ENCODE results near the gene SCUBE1.
"Not testable (repeated sequence)": the region's sequence is repeated elsewhere in the genome, so short reads cannot be mapped to it uniquely, and the experiment has no call there.

Gene SCUBE1

DNA sequence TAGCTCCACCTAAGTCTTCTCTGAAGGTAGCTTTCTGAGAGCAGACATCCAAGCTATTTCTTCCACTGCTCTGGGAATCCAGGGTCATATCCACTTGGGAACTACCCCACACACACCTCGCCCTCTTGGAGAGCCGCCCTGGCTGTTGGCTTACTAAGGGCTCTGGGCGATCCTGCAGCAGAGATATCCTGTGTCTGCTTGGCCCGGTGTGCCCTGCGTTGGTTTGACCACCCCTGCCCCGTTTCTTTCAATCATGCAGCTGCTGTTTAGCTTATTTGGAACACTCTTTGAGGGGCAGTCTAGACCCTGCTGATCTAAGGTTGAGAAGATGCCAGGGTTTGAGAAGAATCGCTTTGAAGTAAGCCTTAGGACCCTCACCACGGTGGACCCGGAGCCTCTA lies 17.4 kb upstream of the SCUBE1 start:
- no peak for TF ChIP-seq CTCF (IDR thresholded peaks at IDR 0.05; ENCODE audit: control insufficient read depth, extremely low read depth, insufficient read depth)
- no peak overlapping the region for H3K4me3 ChIP-seq (ENCODE audit: low read depth, low read length)
- DNase-seq (ENCODE audit: low read depth): no peak

DNA sequence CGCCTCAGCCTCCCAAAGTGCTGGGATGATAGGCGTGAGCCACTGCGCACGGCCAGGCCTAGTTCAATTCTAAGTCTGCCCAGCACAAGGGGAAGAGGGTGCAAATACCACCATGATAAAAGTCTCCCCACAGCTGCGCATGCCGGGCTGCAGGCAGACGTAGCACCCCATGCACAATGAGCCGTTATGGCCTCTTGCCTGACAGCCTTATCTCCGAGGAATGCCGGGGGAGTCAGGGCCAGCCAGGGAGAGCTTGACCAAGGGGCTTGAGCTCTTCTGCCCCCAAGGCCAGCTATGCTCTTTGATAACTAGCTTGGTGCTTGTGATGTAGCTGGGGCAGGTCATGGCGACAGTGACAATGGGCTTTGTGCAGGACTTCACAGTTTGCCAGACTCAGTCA lies 13.7 kb upstream of the SCUBE1 start:
- TF ChIP-seq CTCF (IDR thresholded peaks at IDR 0.05; ENCODE audit: control insufficient read depth, extremely low read depth, insufficient read depth): no peak
- H3K4me3 ChIP-seq (ENCODE audit: low read depth, low read length): no peak overlapping the region
- no peak for DNase-seq (ENCODE audit: low read depth)

DNA sequence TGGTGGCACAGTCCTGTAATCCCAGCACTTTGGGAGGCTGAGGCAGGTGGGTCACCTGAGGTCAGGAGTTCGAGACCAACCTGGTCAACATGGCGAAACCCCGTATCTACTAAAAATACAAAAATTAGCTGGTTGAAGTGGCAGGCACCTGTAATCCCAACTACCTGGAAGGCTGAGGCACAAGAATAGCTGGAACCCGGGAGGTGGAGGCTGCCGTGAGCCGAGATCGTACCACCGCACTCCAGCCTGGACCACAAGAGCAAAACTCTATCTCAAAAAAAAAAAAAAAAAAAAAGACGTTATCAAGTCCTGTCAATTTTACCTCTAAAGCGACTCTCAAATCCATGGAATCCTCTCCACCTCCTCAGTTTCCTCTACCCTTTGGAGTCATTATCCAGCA lies 12.5 kb upstream of the SCUBE1 start:
- H3K4me3 ChIP-seq (ENCODE audit: low read depth, low read length); DNase-seq (ENCODE audit: low read depth): not testable (repeated sequence)

- TF ChIP-seq CTCF (IDR thresholded peaks at IDR 0.05; ENCODE audit: control insufficient read depth, extremely low read depth, insufficient read depth): no peak
- no peak for DNase-seq (ENCODE audit: low read depth)
- H3K4me3 ChIP-seq (ENCODE audit: low read depth, low read length): no peak overlapping the region
Observed at GRCh38 chr22:43351966-43352345, 8.8 kb upstream of the SCUBE1 start.

DNA sequence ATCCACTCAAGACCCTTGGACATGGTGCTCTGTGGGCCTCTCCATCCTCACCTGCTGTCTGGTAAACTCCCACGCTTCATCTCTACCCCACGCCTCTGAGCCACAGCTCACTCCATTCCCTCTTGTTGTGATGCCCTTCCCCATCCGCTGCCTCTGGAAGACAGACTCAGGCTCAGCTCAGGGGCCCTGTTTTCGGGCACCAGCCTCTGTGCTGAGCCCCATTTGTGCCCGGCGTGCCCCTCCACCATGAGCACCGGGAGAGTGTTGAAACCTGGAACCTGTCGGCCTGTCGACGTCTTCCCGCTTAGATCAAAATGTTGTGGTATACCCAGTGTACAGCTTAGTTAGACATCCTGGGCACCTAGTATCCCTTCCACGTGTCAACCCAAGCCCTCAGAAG lies 6.5 kb upstream of the SCUBE1 start:
- no peak for TF ChIP-seq CTCF (IDR thresholded peaks at IDR 0.05; ENCODE audit: control insufficient read depth, extremely low read depth, insufficient read depth)
- no peak overlapping the region for H3K4me3 ChIP-seq (ENCODE audit: low read depth, low read length)
- no peak for DNase-seq (ENCODE audit: low read depth)

- no peak for DNase-seq (ENCODE audit: low read depth)
- peak; percentile 70 for TF ChIP-seq CTCF (IDR thresholded peaks at IDR 0.05; ENCODE audit: control insufficient read depth, extremely low read depth, insufficient read depth)
- H3K4me3 ChIP-seq (ENCODE audit: low read depth, low read length): no peak overlapping the region
Observed at GRCh38 chr22:43346521-43346929, 3.4 kb upstream of the SCUBE1 start.

- DNase-seq (ENCODE audit: low read depth): no peak
- TF ChIP-seq CTCF (IDR thresholded peaks at IDR 0.05; ENCODE audit: control insufficient read depth, extremely low read depth, insufficient read depth): no peak
- H3K4me3 ChIP-seq (ENCODE audit: low read depth, low read length): no peak overlapping the region
Observed at GRCh38 chr22:43345761-43346301, 2.7 kb upstream of the SCUBE1 start.

Data from LNCaP clone FGC (cell line).